Body of pancreas (tissue), 4 donors: ENCODE data around the gene PRKAG2. TPM values are rescaled to one million over a fixed set of nuclear protein-coding genes. Genes with fewer than 3 reads are reported as not detected.

ENCODE experiments used
- ATAC-seq: fragments of 150-250 bp; one replicate; pipeline ENCODE4 v1.9.1; 2016
- DNase-seq, 4 donors: peaks; one replicate each; pipeline ENCODE4 v3.0.0-alpha.2; 2019
- H3K27ac ChIP-seq, 4 donors: fragments of 200-600 bp; sonication (generic); 1 replicate in 3 of 4; 2 replicates in 1 of 4; pipeline versions ENCODE4 v1.5.1 to v1.6.1; 2016 to 2019; ENCODE audit warnings: mild to moderate bottlenecking in 1 of 4, mixed read lengths in 1 of 4, moderate library complexity in 1 of 4
- H3K27me3 ChIP-seq, 2 donors: fragments of 200-600 bp; sonication (generic); one replicate each; pipeline ENCODE4 v1.6.0; 2016; ENCODE audit warnings: mild to moderate bottlenecking in 1 of 2
- H3K36me3 ChIP-seq, 2 donors: fragments of 200-600 bp; sonication (generic); replicated peaks in 1 of 2; 2 replicates each; pipeline ENCODE4 v1.5.1; 2016; ENCODE audit warnings: low read depth in 2 of 2; ENCODE audit not compliant: insufficient read depth in 1 of 2
- H3K4me1 ChIP-seq: fragments of 200-600 bp; sonication (generic); one replicate; pipeline ENCODE4 v1.6.0; 2016
- H3K4me3 ChIP-seq, 2 donors: fragments of 200-600 bp; sonication (generic); 1 replicate in 1 of 2; 2 replicates in 1 of 2; pipeline ENCODE4 v1.5.1; 2016 to 2019
- H3K9me3 ChIP-seq, 3 donors: fragments of 200-600 bp; sonication (generic); 1 replicate in 2 of 3; 2 replicates in 1 of 3; pipeline ENCODE4 v1.5.1; 2016
- POLR2A ChIP-seq, 3 donors: fragments of 450-650 bp; IDR thresholded peaks; one replicate each; pipeline ENCODE4 v1.6.1; 2016; ENCODE audit warnings: antibody characterized with exemption in 3 of 3, mild to moderate bottlenecking in 2 of 3
- WGBS, 2 donors: methylation state at CpG; one replicate each; pipeline ENCODE4 v1.1.5; 2017; 5-methylcytosine and 5-hydroxymethylcytosine counted together
- intact Hi-C: fragments of 100-400 bp; cut with DNase I; formaldehyde crosslinking; loops from one replicate; pipeline ENCODE4 v1.15.1; 2023
- total RNA-seq, 2 donors: library from RNA; depleted of rRNA; stranded (reverse); fragments of >200 nt; gene quantifications; one replicate each; pipeline ENCODE4 v1.1.0, GENCODE V29; 2016
- TF ChIP-seq, protein P1 (sequence below), 7 experiments: fragments of 450-650 bp in 4 of 7; fragments of 200-600 bp in 3 of 7; sonication (generic) in 3 of 7; IDR thresholded peaks; one replicate each; pipeline ENCODE4 v1.5.1; 2016 to 2019; ENCODE audit warnings: antibody characterized with exemption in 7 of 7

Gene PRKAG2
- total RNA-seq, 2 donors from 2014 or later = 9.9 to 24.4 TPM

DNA sequence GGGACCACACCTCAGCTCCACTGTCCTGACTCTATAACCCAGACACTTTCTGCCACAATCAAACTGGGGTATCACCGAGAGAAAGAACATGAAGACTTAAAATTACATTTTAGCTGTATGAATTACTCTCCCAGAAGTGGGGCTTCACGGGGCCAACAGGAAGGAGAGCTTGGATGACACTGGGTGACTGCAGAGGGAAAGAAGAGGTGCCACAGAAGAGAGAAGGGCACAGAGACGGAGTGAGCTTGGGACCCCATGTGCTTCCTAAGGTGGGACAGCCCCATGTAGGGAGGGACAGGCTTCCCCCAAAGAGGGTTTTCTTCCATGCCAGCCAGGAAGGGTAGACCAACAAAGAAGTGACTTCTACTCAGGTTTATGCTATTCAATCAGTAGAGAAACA is 195.2 kb downstream of the PRKAG2 start:
- no peaks in the 10 kb centered on the region for H3K27me3 ChIP-seq
- H3K36me3 ChIP-seq = no peaks in the 10 kb centered on the region
- 92 to 98% methylated on average over 3 of the region's 3 CpGs for WGBS, 2 donors
- H3K4me3 ChIP-seq = no peak overlapping the region
- H3K9me3 ChIP-seq = no peaks in the 10 kb centered on the region
- intact Hi-C loops = no loop called here
- no peak for ATAC-seq
- no peak for TF ChIP-seq POLR2A (IDR thresholded peaks at IDR 0.05)
- TF ChIP-seq, protein P1, sequence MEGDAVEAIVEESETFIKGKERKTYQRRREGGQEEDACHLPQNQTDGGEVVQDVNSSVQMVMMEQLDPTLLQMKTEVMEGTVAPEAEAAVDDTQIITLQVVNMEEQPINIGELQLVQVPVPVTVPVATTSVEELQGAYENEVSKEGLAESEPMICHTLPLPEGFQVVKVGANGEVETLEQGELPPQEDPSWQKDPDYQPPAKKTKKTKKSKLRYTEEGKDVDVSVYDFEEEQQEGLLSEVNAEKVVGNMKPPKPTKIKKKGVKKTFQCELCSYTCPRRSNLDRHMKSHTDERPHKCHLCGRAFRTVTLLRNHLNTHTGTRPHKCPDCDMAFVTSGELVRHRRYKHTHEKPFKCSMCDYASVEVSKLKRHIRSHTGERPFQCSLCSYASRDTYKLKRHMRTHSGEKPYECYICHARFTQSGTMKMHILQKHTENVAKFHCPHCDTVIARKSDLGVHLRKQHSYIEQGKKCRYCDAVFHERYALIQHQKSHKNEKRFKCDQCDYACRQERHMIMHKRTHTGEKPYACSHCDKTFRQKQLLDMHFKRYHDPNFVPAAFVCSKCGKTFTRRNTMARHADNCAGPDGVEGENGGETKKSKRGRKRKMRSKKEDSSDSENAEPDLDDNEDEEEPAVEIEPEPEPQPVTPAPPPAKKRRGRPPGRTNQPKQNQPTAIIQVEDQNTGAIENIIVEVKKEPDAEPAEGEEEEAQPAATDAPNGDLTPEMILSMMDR (IDR thresholded peaks at IDR 0.05) = no peak
- no peak overlapping the region for H3K27ac ChIP-seq
- peaks cover 21% of the 10 kb centered on the region for H3K4me1 ChIP-seq
- DNase-seq = no peak

DNA sequence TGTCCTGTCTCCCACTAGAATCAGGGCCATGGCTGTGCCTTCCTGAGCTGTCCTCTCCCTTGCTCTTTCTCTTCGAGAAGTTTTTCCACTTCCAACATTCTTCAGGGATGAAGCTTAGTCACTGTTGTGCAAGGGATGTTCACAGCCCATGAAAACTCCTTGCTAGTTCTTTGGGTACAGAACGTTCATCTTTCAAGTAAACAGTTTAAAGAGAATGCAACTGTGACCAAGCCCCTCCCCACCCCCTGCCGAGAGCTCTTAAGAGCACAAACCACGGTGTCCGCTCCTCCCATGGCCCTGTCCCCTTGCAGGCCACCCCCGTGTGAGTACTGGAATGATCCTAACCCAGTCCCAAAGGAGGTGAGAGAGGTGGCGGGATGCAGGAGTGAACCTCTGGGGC is 196.1 kb downstream of the PRKAG2 start:
- Histone ChIP-seq H3K27me3 (no peaks in the 10 kb centered on the region), H3K9me3 (no peaks in the 10 kb centered on the region), H3K4me3 (no peak overlapping the region), H3K4me1 (peaks cover 19% of the 10 kb centered on the region), H3K36me3 (no peaks in the 10 kb centered on the region), H3K27ac (peak overlapping the region in 1 of 4 donors; percentile 18)
- WGBS, 2 donors = 75 to 79% methylated on average over 6 to 7 of the region's 7 CpGs
- intact Hi-C loops = no loop called here
- TF ChIP-seq, protein P1 (IDR thresholded peaks at IDR 0.05) = no peak
- no peak for TF ChIP-seq POLR2A (IDR thresholded peaks at IDR 0.05)
- DNase-seq (peak in 1 of 4 donors; percentile 47), ATAC-seq (no peak)

DNA sequence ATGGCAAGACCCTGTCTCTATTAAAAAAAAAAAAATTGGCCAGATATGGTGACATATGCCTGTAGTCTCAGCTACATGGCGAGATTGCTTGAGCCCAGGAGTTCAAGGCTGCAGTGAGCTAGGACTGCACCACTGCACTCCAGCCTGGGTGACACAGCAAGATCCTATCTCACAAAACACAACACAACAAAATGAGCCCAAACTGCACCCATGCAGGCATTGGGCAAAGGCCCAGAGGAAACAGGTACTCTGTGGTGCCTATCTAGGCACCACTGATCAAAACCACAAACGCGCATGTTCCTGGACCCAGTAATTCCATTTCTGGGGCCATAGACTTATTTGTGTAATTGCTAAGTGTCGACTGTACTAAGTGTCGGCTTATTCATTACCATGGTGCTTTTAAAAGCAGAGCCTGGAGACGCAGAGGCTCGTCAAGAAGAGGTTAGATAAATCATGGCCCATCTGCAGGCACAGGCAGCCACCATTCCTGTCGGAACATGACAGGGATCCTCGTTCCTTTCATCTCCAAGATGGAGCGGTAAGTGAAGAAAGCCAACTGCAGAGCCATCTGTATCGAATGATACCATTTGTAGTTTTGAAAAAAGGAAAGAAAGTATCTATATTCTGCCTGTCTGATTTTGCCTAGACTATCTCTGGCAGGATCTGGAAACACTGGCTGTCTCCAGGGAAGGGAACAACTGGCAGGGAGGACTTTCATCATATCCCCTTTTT is 196.9 kb downstream of the PRKAG2 start:
- no peak overlapping the region for H3K4me3 ChIP-seq
- no peak overlapping the region for H3K27ac ChIP-seq
- no peaks in the 10 kb centered on the region for H3K36me3 ChIP-seq
- no peaks in the 10 kb centered on the region for H3K27me3 ChIP-seq
- H3K4me1 ChIP-seq = peaks cover 19% of the 10 kb centered on the region
- no peaks in the 10 kb centered on the region for H3K9me3 ChIP-seq
- DNase-seq = no peak
- WGBS, 2 donors = 82 to 91% methylated on average over 11 of the region's 11 CpGs
- intact Hi-C loops = no loop called here
- TF ChIP-seq, protein P1 (IDR thresholded peaks at IDR 0.05) = no peak
- TF ChIP-seq POLR2A (IDR thresholded peaks at IDR 0.05) = no peak
- ATAC-seq = no peak

DNA sequence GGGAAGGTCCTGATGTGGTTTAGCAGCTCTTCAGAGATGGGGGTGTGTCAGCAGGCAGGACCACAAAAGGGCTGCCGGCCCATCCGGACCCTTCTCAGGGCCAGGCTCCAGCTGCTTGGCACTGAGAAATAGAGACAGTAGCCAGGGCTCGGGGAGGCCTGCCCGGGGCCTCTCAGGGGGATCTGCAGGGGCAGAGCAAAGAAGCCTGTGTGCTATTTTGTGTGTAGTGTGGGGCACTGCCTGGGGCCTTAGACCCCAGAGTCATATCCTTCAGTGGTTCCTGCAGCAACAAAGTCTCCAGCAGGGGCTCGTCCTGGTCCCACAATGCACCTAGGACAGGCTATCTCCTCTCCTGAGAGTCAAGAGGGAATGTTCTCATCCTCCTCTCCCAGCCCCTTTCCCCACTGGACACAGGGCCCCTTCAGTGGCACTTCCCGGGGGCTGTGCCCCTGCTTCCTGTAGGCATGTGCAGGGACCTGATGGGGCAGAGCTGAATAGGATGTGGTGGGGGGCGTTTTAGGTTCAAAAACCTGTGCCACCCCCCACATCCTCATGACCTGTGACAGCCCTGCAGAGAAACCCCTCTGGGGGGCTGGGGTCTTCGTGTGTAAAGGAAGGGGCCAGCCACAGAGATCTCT is 197.7 kb downstream of the PRKAG2 start:
- peaks cover 19% of the 10 kb centered on the region for H3K4me1 ChIP-seq

More for the DNA sequence above, 197.7 kb downstream of the PRKAG2 start:
- no peak overlapping the region for H3K4me3 ChIP-seq
- no peaks in the 10 kb centered on the region for H3K36me3 ChIP-seq
- H3K27me3 ChIP-seq = no peaks in the 10 kb centered on the region
- no peak for DNase-seq
- ATAC-seq = no peak
- TF ChIP-seq, protein P1 (IDR thresholded peaks at IDR 0.05) = no peak
- no peak for TF ChIP-seq POLR2A (IDR thresholded peaks at IDR 0.05)
- 63 to 84% methylated on average over 7 to 8 of the region's 8 CpGs for WGBS, 2 donors
- intact Hi-C loops = no loop called here
- H3K27ac ChIP-seq = no peak overlapping the region
- no peaks in the 10 kb centered on the region for H3K9me3 ChIP-seq
